HepG2 (cell line): ENCODE data around the gene GPC6. TPM values are rescaled to one million over a fixed set of nuclear protein-coding genes. Genes with fewer than 3 reads are reported as not detected.

Experiments used
- ATM ChIP-seq: fragments of 450-650 bp; IDR thresholded peaks from 2 replicates; pipeline ENCODE4 v1.7.1; 2017; ENCODE audit warnings: mild to moderate bottlenecking, borderline replicate concordance
- CHD2 ChIP-seq: IDR thresholded peaks from 2 replicates; pipeline ENCODE4 v1.6.1; 2011; ENCODE audit warnings: low read depth, low read length, improper control_type of control experiment
- EP300 ChIP-seq, 3 experiments: sonication (generic) in 1 of 3; formaldehyde crosslinking in 1 of 3; IDR thresholded peaks; 2 replicates each; pipeline versions ENCODE4 v1.5.1 to v1.6.1; 2011 to 2020; ENCODE audit warnings: low read depth in 2 of 3, low read length in 2 of 3, borderline replicate concordance in 1 of 3, improper control_type of control experiment in 1 of 3, mild to moderate bottlenecking in 1 of 3, missing genetic modification reagents in 1 of 3, moderate library complexity in 1 of 3
- FOSL2 ChIP-seq: sonication (generic); formaldehyde crosslinking; IDR thresholded peaks from 2 replicates; pipeline ENCODE4 v1.4.0; 2020; ENCODE audit warnings: missing genetic modification reagents
- HNF4A ChIP-seq: sonication (generic); formaldehyde crosslinking; IDR thresholded peaks from 2 replicates; pipeline ENCODE4 v1.4.0; 2020; ENCODE audit warnings: missing genetic modification reagents
- KIAA2018 ChIP-seq: sonication (generic); formaldehyde crosslinking; IDR thresholded peaks from 2 replicates; pipeline ENCODE4 v1.5.0; 2020; ENCODE audit warnings: mild to moderate bottlenecking, missing genetic modification reagents, borderline replicate concordance
- MAZ ChIP-seq, 2 experiments: sonication (generic) in 1 of 2; formaldehyde crosslinking in 1 of 2; IDR thresholded peaks; 2 replicates each; pipeline versions ENCODE4 v1.5.0 to v1.6.1; 2012 to 2020; ENCODE audit warnings: low read depth in 2 of 2, mild to moderate bottlenecking in 2 of 2, borderline replicate concordance in 1 of 2, improper control_type of control experiment in 1 of 2, low read length in 1 of 2, missing genetic modification reagents in 1 of 2, moderate library complexity in 1 of 2
- NR0B2 ChIP-seq: sonication (generic); formaldehyde crosslinking; IDR thresholded peaks from 2 replicates; pipeline ENCODE4 v1.4.0; 2020; ENCODE audit warnings: mild to moderate bottlenecking, missing genetic modification reagents
- PAF1 ChIP-seq: IDR thresholded peaks from 2 replicates; pipeline ENCODE4 v1.6.1; 2016; ENCODE audit warnings: missing genetic modification reagents, missing compliant biosample characterization
- SMAD3 ChIP-seq: sonication (generic); formaldehyde crosslinking; IDR thresholded peaks from 2 replicates; pipeline ENCODE4 v1.4.0; 2020; ENCODE audit warnings: missing genetic modification reagents
- SMARCE1 ChIP-seq: fragments of 450-650 bp; IDR thresholded peaks from 2 replicates; pipeline ENCODE4 v1.6.1; 2017; ENCODE audit warnings: borderline replicate concordance
- ZBTB20 ChIP-seq: sonication (generic); formaldehyde crosslinking; IDR thresholded peaks from 2 replicates; pipeline ENCODE4 v1.8.1; 2023; ENCODE audit warnings: missing genetic modification reagents, low read depth, mild to moderate bottlenecking, borderline replicate concordance
- ZGPAT ChIP-seq: IDR thresholded peaks from 2 replicates; pipeline ENCODE4 v1.6.1; 2016; ENCODE audit warnings: mild to moderate bottlenecking
- ZNF280D ChIP-seq: sonication (generic); formaldehyde crosslinking; IDR thresholded peaks from 2 replicates; pipeline ENCODE4 v1.5.1; 2020; ENCODE audit warnings: mild to moderate bottlenecking, missing genetic modification reagents
- ZSCAN25 ChIP-seq: sonication (generic); formaldehyde crosslinking; IDR thresholded peaks from 2 replicates; pipeline ENCODE4 v1.8.0; 2022; ENCODE audit warnings: mild to moderate bottlenecking, missing genetic modification reagents
- polyA plus RNA-seq, 8 experiments: library from polyadenylated mRNA; depleted of rRNA in 3 of 8; stranded (reverse) in 7 of 8; unstranded in 1 of 8; fragments of >200 nt; fragmentation: Illumina TruSeq in 4 of 8; extraction: Trizol in 4 of 8; gene quantifications; 2 replicates each; pipeline versions ENCODE4 v1.2.1 to v1.2.3, GENCODE V29; 2011 to 2016; ENCODE audit warnings: low read depth in 4 of 8, missing spikeins in 1 of 8, mixed read lengths in 1 of 8; ENCODE audit not compliant: insufficient read depth in 1 of 8
- total RNA-seq, 5 experiments: library from RNA; depleted of rRNA; stranded (reverse); fragments of >200 nt; fragmentation: Illumina TruSeq; extraction: Trizol; gene quantifications; 2 replicates each; pipeline ENCODE4 v1.2.3, GENCODE V29; 2016; ENCODE audit warnings: low read depth in 1 of 5

The GPC6 gene
- total and polyA plus RNA-seq, 2 of the 13 experiments (the other 11 are each of a cell fraction or from before 2014, with no cell fraction given), result 24.5 to 33.9 TPM

GRCh38 chr13:93248627-93249047 lies 22.0 kb downstream of the GPC6 start (continued):
- TF ChIP-seq EP300 (IDR thresholded peaks at IDR 0.05; ENCODE audit: low read depth in 2 of 2, low read length in 2 of 2) (peak in 1 of 2 experiments; percentile 58; a peak in 1 of 4 replicates), EP300 (CRISPR knock-in tag; IDR thresholded peaks at IDR 0.05; ENCODE audit: borderline replicate concordance) (peak; percentile 38; the same call in 1 of the 2 replicates), HNF4A (CRISPR knock-in tag) (peak; percentile 43; the same call in 1 of the 2 replicates), KIAA2018 (0 out of 2 replicates have a peak, but pooled peaks have one; percentile 43), ATM (no peak), NR0B2 (CRISPR knock-in tag) (no peak), ZNF280D (CRISPR knock-in tag) (peak; percentile 87; the same call in 1 of the 2 replicates), FOSL2 (CRISPR knock-in tag) (peak; percentile 76), MAZ (IDR thresholded peaks at IDR 0.05; ENCODE audit: borderline replicate concordance, low read depth, low read length) (no peak), MAZ (CRISPR knock-in tag; IDR thresholded peaks at IDR 0.05; ENCODE audit: low read depth) (0 out of 2 replicates have a peak, but pooled peaks have one; percentile 36), SMAD3 (CRISPR knock-in tag) (peak; percentile 90), SMARCE1 (no peak), ZSCAN25 (CRISPR knock-in tag) (peak; percentile 40; the same call in 1 of the 2 replicates), ZBTB20 (0 out of 2 replicates have a peak, but pooled peaks have one; percentile 72), CHD2 (no peak), PAF1 (CRISPR knock-in tag) (no peak), ZGPAT (CRISPR knock-in tag) (peak; percentile 72; the same call in 1 of the 2 replicates)
